Measurements from ENCODE around the gene CAMSAP2. TPM values are rescaled to one million over a fixed set of nuclear protein-coding genes. Genes with fewer than 3 reads are reported as not detected.
A peak's percentile ranks its signal among the peaks of the same experiment; 100 is the strongest.

The CAMSAP2 gene
- total RNA-seq, 1 experiment from 2014 or later = 23.4 TPM

GRCh38 chr1:200899015-200899386, 160.3 kb downstream of the CAMSAP2 start:
- intact Hi-C loops (cut with micrococcal nuclease; ENCODE audit: unreplicated experiment) = no loop called here
- BruUV-seq (replicated peaks) = no TSS peak
- Mint-ChIP-seq H3K9me3 (ENCODE audit: unreplicated experiment) (no peaks in the 10 kb centered on the region), H3K4me3 (ENCODE audit: unreplicated experiment) (peak overlapping the region; percentile 23), H3K36me3 (ENCODE audit: insufficient read depth, unreplicated experiment) (peaks cover 97% of the 10 kb centered on the region), H3K4me1 (ENCODE audit: low read depth, unreplicated experiment) (peaks cover 34% of the 10 kb centered on the region), H3K27me3 (ENCODE audit: insufficient read depth, unreplicated experiment) (no peaks in the 10 kb centered on the region), H3K27ac (ENCODE audit: unreplicated experiment) (peak overlapping the region; percentile 94)
- DNase-seq = no peak
- H3K27me3 ChIP-seq (replicated peaks; ENCODE audit: control insufficient read depth, insufficient read depth, low read length) = no peaks in the 10 kb centered on the region
- no peak for TF ChIP-seq CTCF (IDR thresholded peaks at IDR 0.05; ENCODE audit: insufficient read depth in 1 of 2, low read depth in 1 of 2, low read length in 1 of 2, severe bottlenecking in 1 of 2, unreplicated experiment in 1 of 2)
- no peak overlapping the region for H3K4me3 ChIP-seq (ENCODE audit: low read depth, low read length)
- ChIA-PET CTCF (no interaction called here), POLR2A (no interaction called here)
- peaks cover 18% of the 10 kb centered on the region for H3K36me3 ChIP-seq (ENCODE audit: control insufficient read depth, insufficient read depth, low read length)
- no peaks in the 10 kb centered on the region for H3K9me3 ChIP-seq
- H3K4me1 ChIP-seq = peaks cover 36% of the 10 kb centered on the region

- intact Hi-C loops (cut with micrococcal nuclease; ENCODE audit: unreplicated experiment) = no loop called here
- H3K9me3 Mint-ChIP-seq (ENCODE audit: unreplicated experiment) = no peaks in the 10 kb centered on the region
- POLR2A ChIA-PET = no interaction called here
- CTCF ChIA-PET = no interaction called here
- H3K27ac Mint-ChIP-seq (ENCODE audit: unreplicated experiment) = peak overlapping the region; percentile 94
- no peaks in the 10 kb centered on the region for H3K9me3 ChIP-seq
- H3K4me3 Mint-ChIP-seq (ENCODE audit: unreplicated experiment) = no peak overlapping the region
- H3K27me3 ChIP-seq (replicated peaks; ENCODE audit: control insufficient read depth, insufficient read depth, low read length) = no peaks in the 10 kb centered on the region
- peaks cover 32% of the 10 kb centered on the region for H3K4me1 Mint-ChIP-seq (ENCODE audit: low read depth, unreplicated experiment)
- peaks cover 100% of the 10 kb centered on the region for H3K36me3 Mint-ChIP-seq (ENCODE audit: insufficient read depth, unreplicated experiment)
- no peak for TF ChIP-seq CTCF (IDR thresholded peaks at IDR 0.05; ENCODE audit: insufficient read depth in 1 of 2, low read depth in 1 of 2, low read length in 1 of 2, severe bottlenecking in 1 of 2, unreplicated experiment in 1 of 2)
- no TSS peak for BruUV-seq (replicated peaks)
- DNase-seq = no peak
- H3K36me3 ChIP-seq (ENCODE audit: control insufficient read depth, insufficient read depth, low read length) = peaks cover 18% of the 10 kb centered on the region
- no peak overlapping the region for H3K4me3 ChIP-seq (ENCODE audit: low read depth, low read length)
- H3K4me1 ChIP-seq = peaks cover 32% of the 10 kb centered on the region
- H3K27me3 Mint-ChIP-seq (ENCODE audit: insufficient read depth, unreplicated experiment) = no peaks in the 10 kb centered on the region
Measured at GRCh38 chr1:200899451-200899915, 160.8 kb downstream of the CAMSAP2 start.

- no peaks in the 10 kb centered on the region for H3K9me3 Mint-ChIP-seq (ENCODE audit: unreplicated experiment)
- H3K4me1 Mint-ChIP-seq (ENCODE audit: low read depth, unreplicated experiment) = peaks cover 32% of the 10 kb centered on the region
- H3K9me3 ChIP-seq = no peaks in the 10 kb centered on the region
- ChIA-PET CTCF (no interaction called here), POLR2A (no interaction called here)
- H3K27ac Mint-ChIP-seq (ENCODE audit: unreplicated experiment) = peak overlapping the region; percentile 94
- no peaks in the 10 kb centered on the region for H3K27me3 Mint-ChIP-seq (ENCODE audit: insufficient read depth, unreplicated experiment)
- no peaks in the 10 kb centered on the region for H3K27me3 ChIP-seq (replicated peaks; ENCODE audit: control insufficient read depth, insufficient read depth, low read length)
- H3K4me1 ChIP-seq = peaks cover 31% of the 10 kb centered on the region
- intact Hi-C loops (cut with micrococcal nuclease; ENCODE audit: unreplicated experiment) = no loop called here
- H3K4me3 ChIP-seq (ENCODE audit: low read depth, low read length) = no peak overlapping the region
- H3K36me3 Mint-ChIP-seq (ENCODE audit: insufficient read depth, unreplicated experiment) = peaks cover 100% of the 10 kb centered on the region
- no peak for DNase-seq
- no peak overlapping the region for H3K4me3 Mint-ChIP-seq (ENCODE audit: unreplicated experiment)
- TF ChIP-seq CTCF (IDR thresholded peaks at IDR 0.05; ENCODE audit: insufficient read depth in 1 of 2, low read depth in 1 of 2, low read length in 1 of 2, severe bottlenecking in 1 of 2, unreplicated experiment in 1 of 2) = no peak
- BruUV-seq (replicated peaks) = no TSS peak
- peaks cover 18% of the 10 kb centered on the region for H3K36me3 ChIP-seq (ENCODE audit: control insufficient read depth, insufficient read depth, low read length)
Measured at GRCh38 chr1:200899954-200900867, 161.5 kb downstream of the CAMSAP2 start.
